ENCODE data around the gene LRBA.
"Not testable (repeated sequence)": the region's sequence is repeated elsewhere in the genome, so short reads cannot be mapped to it uniquely, and the experiment has no call there.

LRBA gene

DNA sequence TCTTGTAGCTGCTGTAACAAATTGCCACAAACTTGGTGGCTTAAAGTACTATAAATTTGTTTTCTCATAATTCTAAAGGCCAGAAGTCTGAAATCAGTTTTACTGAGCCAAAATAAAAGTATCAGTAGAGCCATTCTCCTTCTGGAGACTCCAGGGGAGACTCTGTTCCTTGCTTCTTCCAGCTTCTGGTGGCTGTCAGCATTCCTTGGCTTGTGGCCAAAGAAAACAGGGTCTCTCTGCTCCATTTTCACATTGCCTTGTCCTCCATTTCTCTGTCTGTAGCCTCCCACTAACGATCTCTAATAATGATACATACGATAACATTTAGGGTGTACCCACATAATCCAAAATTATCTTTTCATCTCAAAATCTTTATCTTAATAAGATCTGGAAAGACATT is 232.8 kb downstream of the LRBA start:
- DNase-seq = no peak

DNA sequence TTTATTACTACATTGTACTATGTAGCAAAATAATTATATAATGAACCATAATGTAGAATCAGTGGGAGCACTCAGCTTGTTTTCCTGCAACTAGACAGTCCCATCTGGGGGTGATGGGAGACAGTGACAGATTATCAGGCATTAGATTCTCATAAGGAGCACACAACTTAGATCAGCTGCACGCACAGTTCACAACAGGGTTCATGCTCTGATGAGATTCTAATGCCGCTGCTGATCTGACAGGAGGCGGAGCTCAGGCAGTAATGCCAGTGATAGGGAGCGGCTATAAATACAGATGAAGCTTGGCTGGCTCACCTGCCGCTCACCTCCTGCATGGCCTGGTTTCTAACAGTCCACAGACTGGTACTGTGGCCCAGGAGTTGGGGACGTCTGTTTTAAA is 233.9 kb downstream of the LRBA start:
- no peak for DNase-seq

DNA sequence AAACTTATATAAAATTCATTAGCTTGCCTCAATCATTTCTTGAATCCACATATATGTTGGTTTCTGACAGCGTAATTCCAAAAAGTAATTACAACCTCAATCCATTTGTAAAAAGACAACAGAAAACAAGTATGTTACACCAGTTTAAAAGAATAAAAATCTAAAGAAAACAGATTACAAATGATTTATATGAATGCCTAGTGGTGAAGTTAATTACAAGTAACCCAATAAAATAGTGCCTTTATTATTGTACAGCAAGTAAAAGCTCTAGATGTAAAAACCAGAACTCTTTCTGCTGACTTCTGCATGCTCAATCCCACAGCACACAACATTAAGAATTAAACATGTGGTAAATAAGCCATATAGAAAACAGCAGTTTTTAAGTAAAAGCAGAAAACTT is 235.4 kb downstream of the LRBA start:
- no peak for DNase-seq

DNA sequence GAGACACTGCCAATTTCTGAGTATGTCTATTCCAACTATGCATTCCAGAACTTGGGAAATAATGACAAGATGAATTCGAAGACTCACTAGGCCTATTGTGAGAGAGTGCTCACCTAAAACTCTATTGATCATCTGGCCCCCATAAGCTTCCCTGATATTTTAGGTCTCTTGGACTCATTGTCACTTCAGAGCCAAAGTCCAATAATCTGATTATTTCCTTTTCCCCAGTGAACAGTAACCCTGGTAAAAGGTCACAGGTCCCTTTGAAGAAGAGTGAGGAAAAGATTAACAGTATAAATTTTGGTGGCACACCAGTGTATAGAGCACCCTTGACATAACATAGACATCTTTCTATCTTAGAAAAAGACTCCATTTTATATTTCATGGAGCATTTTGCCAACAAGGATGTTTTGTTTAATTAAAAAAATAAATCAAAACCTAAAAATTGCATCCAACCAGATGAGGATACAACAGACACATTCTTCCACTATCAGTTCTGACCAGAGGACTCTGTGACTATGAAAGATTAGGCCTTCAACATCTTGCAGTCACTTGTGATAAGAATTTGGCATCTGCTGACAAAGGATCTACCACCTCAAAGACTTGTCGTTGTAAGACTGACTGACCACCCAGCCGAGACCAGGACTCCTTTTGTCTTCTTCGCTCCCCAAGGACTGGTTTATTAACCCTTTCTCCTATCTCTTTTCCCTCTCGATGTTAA is 241.2 kb downstream of the LRBA start:
- no peak for DNase-seq

DNA sequence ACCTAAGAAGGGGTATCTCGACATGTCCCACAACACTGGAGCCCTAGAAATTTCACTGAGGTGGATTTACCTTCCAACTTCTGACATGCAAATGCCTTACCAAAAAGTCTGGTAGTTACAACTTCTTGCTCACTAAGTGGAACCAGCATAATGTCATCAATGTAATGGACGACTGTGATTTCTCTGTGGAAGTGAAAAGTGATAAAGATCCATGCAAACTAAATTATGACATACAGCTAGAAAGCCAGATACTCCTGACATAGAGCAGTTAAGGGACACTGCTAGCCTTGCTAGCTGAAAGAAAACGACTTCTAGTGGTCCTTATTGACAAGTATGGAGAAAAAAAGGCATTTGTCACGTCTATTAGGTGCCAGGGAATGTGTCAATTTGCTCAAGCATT is 242.1 kb downstream of the LRBA start:
- DNase-seq = no peak

DNA sequence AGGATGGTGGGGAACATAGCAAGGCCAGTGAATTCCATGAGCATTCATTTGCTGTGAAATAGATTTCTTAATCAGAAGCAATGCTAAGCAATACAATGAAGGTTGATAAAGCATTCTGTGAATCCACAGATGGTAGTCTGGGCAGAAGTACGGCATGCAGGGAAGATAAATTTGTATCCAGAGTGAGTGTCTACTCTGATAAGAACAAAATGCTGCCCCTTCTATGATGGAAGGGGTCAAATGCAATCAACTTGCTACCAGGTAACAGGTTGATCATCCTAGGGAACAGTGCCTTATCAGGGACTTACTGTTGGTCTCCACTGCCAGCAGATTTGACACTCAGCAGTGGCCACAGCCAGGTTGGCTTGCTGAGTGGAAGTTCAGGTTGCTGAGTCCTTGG is 243.7 kb downstream of the LRBA start:
- no peak for DNase-seq

DNA sequence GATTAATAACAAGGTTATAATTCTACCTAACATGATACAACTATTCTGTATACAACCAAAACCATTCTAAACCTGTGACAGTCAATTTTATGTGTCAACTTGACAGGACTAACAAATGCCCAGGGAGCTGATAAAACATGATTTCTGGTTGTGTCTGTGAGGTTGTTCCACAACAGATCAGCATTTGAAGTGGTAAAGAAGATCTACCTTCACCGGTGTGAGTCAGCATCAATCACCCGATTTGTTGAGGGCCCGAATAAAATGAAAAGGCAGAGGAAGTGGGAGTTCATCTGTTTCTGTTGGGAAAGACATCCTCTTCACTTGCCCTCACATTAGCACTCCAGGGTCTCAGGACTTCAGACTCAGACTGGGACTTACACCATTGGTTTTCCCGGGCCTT is 245.2 kb downstream of the LRBA start:
- no peak for DNase-seq

DNA sequence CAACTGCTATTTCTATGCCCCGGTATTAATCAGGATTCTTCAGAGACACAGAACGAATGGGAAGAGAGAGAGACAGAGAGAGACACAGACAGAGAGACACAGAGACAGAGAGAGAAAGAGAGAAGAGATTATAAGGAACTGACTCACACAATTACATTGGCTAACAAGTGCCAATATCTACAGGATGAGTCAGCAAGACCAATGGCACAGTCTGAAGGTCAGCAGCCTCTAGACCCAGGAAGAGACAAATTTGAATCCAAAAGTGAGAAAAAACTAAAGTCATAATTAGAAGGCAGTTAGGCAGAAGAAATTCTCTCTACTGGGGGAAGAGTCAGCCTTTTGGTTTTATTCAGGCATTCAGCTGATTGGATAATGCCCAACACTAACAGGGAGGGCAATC is 245.8 kb downstream of the LRBA start:
- no peak for DNase-seq

DNA sequence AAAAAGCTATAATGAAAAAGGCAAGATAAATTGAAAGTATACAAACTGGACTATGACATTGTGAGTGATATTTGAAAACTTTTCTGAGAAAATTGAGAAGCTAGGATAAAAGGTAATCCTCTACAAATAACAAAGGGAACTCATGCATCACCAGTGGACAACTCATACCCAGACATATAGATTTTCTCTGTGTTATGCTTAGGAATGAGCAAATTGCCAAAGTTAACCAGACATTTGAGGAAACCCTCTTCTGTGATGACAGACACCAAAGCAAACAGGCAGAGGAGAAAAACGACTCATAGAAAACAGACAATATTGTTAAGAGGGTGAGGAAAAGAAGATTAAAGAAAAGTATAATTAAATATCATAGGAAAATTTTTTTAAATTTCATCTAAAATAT is 246.6 kb downstream of the LRBA start:
- no peak for DNase-seq

DNA sequence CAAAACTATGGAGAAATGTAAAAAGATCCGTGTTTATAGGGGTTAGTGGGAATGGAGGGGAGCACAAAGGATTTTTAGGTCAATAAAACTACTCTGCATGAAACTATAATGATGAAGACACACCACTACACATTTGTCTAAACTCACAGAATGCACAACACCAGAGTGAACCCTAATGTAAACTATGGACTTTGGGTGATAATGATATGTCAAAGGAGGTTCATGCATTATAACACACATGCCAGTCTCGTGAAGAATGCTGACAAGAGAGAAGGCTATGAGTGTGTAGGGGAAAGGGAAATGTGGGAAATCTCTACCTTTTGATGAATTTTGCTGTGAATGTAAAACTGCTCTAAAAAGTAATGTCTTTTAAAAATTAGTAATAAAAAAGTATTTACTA is 249.9 kb downstream of the LRBA start:
- no peak for DNase-seq

DNA sequence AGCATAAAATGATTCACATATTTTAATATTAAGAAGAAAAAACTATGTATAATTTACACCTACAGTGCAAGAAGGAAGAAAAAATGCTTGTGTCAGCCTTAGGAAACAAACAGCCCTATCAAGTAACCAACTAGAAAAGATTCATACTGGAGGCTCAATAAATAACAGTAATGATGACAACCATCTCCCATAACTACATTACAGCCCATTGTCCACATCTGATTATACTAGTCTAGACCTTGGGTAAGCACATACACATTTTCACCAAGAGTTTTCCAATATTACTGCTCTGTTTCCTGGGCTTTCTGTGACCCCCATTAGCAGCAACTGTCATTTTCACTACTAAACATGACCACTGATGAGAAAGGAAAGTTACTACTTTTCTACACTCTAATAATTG is 263.4 kb downstream of the LRBA start:
- no peak for DNase-seq

DNA sequence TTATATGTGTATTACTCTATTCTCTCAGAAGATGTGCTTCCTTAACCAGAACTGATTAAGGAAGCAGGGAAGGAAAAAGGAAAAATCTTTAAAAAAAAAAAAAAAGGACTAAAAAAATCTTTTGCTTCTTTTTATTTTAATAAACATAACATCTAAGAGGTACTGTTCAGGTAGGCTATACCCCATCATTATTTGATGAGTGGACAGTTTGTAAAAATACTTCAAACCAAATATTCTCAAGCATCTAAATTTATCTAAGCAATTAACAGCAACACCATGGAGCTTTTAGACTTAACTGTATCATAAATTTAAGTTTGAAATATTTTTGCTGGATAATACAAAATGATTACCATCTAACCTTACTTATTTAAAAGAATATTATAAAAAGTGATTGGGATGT is 264.3 kb downstream of the LRBA start:
- DNase-seq = no peak

DNA sequence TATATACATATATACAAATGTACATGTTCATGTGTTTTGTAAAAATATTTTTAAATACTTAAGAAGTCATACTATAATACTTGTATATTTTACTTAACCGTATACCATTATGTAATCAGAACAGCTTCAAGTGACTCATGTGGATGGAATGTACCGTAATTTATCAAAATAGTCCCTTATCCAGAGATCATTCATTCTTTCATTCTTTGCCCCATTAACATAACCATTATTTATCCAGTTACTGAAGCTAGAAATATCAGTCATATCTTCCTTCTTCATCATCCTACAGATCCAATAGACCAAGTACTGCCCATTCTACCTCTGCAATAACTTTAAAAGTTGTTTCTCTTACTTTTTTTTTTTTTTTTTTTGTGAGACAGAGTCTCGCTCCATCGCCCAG is 268.9 kb downstream of the LRBA start:
- DNase-seq = no peak

DNA sequence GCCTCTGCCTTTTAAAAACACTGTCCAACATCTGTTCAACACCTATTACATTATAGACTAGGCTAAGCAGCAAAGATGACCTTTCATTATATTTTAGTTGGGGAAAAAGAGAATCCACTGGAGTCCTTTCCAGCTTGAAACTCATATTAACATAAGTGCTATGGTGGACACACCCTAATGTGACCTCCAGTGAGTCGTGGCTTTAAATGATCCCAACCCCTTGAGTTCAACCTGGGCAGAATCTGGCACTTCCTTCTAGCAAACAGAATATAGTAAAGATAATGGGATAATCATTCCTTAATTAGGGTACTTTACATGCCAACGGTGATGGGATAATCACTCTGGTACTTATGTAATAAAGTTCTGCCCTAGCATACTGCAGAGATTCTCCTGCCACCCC is 270.5 kb downstream of the LRBA start:
- no peak for DNase-seq

DNA sequence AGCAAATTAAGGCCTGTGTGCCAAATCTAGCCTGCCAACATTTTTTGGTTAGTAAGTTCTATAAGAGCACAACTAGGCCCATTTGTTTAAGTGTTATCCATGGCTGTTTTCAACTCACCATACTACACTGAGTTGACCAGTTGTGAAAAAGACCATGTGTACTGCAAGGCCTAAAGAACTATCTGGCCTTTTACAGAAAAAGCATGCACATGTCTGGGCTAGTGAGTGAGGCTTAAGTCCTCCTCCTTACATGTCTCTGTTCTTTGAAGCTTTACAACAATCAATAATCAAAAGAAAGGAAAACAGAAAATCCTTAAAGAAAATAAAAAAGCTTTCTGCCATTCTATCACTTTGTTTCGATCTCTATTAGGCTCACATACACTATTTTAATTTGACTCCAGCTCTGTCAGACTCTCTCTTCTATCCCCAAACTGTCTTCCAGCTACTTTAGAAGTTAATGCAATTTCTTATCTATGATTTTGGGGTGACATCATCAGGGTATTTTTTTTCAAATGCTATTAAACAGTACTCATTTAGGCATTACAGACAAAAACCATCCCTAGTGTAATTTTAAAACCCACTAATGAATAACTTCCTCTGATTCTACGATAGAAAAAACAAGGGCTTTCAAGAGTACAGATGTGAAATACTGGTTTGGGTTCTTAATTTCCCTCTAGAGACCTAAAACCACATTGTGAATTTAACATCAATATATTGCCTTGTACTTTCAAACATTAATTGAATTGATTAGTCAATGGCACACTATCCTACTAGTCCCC is 271.3 kb downstream of the LRBA start:
- no peak for DNase-seq

DNA sequence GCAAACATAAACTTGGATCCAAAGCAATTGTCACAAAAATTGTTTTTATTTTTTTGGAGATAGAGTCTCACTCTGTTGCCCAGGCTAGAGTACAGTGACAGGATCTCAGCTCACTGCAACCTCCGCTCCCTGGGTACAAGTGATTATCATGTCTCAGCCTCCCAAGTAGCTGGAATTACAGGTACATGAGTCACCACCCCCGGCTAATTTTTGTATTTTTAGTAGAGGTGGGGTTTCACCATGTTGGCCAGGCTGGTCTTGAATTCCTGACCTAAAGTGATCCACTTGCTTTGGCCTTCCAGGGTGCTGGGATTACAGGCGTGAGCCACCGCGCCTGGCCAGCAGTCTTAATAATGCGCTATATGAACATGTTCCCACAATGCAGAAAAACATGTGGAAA is 272.2 kb downstream of the LRBA start:
- not testable (repeated sequence) for DNase-seq

DNA sequence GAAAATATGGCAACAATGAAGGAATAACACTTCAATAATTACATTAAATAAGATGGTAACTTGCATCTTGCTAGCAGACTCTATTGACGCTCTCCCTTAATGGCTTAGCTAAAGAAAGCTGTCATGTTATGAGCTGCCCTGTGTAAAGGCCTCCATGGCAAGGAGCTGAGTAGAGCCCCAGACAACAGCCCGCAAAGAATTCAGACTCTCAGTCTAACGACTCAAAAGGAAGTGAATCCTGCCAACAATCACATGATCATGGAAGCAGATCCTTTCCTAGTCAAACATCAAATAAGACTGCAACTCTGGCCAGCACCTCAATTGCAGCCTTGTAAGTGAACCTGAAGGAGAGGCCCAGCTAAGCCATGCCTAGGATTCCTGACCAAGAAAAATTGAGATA is 275.5 kb downstream of the LRBA start:
- DNase-seq = no peak

DNA sequence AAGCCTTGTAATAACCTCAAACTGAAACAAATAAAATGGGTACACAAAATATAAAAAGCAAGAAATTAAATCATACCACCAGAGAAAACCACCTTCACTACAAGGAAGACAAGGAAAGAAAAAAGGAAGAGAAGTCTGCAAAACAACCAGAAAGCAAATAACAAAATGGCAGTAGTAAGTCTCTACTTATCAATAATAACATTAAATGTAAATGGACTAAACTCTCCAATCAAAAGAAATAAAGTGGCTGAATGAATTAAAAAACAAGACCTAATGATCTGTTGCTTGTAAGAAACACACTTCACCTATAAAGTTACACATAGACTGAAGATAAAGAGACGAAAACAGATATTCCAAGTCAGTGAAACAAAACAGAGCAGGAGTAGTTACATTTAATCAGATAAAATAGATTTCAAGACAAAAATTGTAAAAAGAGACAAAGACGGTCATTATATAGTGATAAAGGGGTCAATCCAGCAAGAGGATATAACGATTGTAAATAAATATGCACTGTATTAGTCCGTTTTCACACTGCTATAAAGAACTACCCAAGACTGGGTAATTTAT is 289.0 kb downstream of the LRBA start:
- no peak for DNase-seq

DNA sequence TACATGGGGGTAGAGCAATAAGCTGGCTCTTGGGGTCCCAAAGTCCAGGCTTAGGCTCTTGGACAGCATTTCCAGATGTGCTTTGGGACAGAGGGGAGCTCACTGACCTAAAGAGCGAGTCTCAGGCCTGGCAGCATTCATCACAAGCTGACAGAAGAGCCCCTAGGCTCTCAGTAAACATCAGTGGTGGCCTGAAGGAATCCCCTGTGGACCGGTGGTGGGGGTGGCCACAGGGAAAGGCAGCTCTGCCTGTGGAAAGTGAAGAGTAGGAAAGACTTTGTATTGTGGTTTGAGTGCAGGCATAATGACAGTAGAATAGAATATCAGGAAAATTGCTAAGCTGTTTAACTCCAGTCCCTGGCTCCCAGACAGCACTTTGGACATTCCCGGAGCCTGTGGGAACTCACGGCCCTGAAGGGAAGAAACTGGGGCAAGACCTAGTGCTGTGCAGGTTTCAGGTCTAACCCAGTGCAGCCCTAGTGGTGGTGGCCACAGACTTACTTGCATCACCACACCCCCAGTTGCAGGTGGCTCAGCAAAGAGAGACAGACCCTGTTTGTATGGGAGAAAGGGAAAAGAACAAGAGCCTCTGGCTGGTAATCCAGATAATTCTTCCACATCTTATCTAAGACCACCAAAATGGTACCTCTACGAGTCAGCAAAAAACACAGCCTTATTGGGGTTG is 291.2 kb downstream of the LRBA start:
- DNase-seq = no peak

DNA sequence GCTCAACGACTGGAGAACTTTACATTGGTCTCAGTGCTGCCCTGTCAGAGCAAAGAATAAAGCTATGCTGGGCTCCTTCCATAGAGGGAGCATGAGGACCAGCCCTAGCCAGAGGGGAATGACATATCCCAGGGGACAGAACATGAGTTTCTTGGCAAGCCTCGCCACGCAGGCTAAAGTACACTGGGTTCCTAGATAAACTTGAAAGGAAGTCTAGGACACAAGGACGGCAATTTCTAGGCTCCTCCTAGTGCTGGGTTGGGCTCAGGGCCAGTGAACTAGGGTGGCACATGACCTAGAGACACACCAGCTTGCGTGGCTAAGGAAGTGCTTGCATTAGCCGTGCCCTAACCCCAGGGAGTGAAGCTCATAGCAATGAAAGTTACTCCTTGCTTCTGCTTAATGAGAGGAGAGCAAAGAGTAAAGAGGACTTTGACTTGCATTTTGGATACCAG is 292.1 kb downstream of the LRBA start:
- peak; percentile 24 for DNase-seq

DNA sequence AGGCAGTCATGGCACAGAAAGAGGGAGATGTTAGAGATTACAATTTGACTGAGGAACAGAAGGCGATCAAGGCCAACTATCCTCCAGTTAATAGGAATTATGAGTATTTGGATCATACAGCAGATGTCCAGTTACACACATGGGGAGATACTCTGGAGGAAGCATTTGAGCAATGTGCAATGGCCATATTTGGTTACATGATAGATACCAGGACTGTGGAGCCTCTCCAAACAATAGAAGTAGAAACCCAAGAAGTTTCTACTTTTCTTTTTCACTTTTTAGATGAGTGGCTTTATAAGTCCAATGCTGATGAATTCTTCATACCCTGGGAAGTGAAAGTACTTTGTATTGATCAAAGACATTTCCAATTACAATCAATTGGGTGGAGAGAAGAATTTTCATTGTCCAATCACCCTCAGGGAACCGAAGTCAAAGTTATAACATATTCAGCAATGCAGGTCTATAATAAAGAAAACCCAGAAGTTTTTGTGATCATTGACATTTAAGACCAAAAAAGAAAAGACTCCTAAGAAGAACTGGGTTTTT is 294.0 kb downstream of the LRBA start:
- no peak for DNase-seq

DNA sequence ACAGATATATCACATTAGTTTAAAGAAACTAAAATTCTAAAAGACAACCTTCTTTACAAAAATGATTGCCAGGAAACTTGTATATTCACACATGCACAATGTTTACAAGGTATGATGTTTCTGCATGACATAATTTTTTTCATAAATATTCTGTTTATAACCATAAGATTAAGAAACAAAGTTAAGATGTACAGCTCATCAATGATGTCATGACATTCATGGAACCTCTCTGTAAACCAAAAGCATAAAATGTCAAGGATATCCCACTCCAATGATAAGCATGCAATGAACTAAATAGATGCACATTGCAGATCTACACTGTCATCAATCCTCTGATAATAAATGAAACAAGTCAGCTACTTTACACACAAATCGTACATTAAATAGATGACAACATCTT is 297.1 kb downstream of the LRBA start:
- DNase-seq = no peak
